Measurements from ENCODE around the gene SLCO2A1.

SLCO2A1 gene

GRCh38 chr3:133894353-133895207 lies 135.1 kb downstream of the SLCO2A1 start:
- DNase-seq = peak; percentile 33

GRCh38 chr3:133893683-133894352 lies 135.9 kb downstream of the SLCO2A1 start:
- DNase-seq = no peak

GRCh38 chr3:133892541-133893231 lies 137.0 kb downstream of the SLCO2A1 start:
- DNase-seq = peak; percentile 98

- no peak for DNase-seq
These were observed 137.9 kb downstream of the SLCO2A1 start for GRCh38 chr3:133891662-133892378.

GRCh38 chr3:133890972-133891644 lies 138.6 kb downstream of the SLCO2A1 start:
- no peak for DNase-seq

- peak; percentile 63 for DNase-seq
These were observed 139.7 kb downstream of the SLCO2A1 start for GRCh38 chr3:133890037-133890436.

GRCh38 chr3:133888726-133889340 lies 140.9 kb downstream of the SLCO2A1 start:
- DNase-seq = no peak

- DNase-seq = peak; percentile 75
These were observed 141.7 kb downstream of the SLCO2A1 start for GRCh38 chr3:133887803-133888703.

GRCh38 chr3:133887074-133887802 lies 142.5 kb downstream of the SLCO2A1 start:
- no peak for DNase-seq

- no peak for DNase-seq
These were observed 143.5 kb downstream of the SLCO2A1 start for GRCh38 chr3:133886031-133886722.

- DNase-seq = no peak
These were observed 144.6 kb downstream of the SLCO2A1 start for GRCh38 chr3:133884887-133885711.

- DNase-seq = no peak
These were observed 145.5 kb downstream of the SLCO2A1 start for GRCh38 chr3:133884054-133884886.

- DNase-seq = peak; percentile 65
These were observed 146.1 kb downstream of the SLCO2A1 start for GRCh38 chr3:133883641-133884040.

- DNase-seq = no peak
These were observed 146.6 kb downstream of the SLCO2A1 start for GRCh38 chr3:133882986-133883586.

- no peak for DNase-seq
These were observed 147.5 kb downstream of the SLCO2A1 start for GRCh38 chr3:133881939-133882825.

GRCh38 chr3:133881492-133881891 lies 148.2 kb downstream of the SLCO2A1 start:
- DNase-seq = no peak
